ENCODE data around the gene SKA2. TPM values are rescaled to one million over a fixed set of nuclear protein-coding genes. Genes with fewer than 3 reads are reported as not detected.

SKA2 gene
- total and polyA plus RNA-seq, 10 donors: 15.4 to 38.9 (median 24.6) TPM

DNA sequence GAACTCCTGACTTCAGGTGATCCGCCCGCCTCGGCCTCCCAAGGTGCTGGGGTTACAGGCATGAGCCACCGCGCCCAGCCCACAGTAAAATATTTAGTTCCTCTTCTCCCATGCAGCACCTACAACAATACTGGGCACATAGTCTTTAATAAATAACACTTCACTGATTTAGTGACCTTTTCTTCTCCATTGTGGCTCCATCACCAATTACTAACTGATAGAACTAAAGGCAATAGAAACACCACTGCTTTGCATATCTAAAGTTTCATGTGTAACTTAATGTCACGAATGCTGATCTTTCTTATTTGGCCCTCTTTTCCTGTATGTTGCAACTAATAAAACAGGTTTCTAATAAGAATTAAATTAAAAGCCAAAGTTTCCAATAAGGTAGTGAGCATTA is 87.2 kb downstream of the SKA2 start:
- intact Hi-C loops (cut with DNase I; ENCODE audit: low total_unique reads): no loop called here
- H3K9me3 ChIP-seq: no peaks in the 10 kb centered on the region
- peaks cover 2 to 98% (median 41%) of the 10 kb centered on the region in 6 donors for H3K36me3 ChIP-seq
- no peak for DNase-seq
- H3K27me3 ChIP-seq (replicated peaks in 1 of 7): no peaks in the 10 kb centered on the region
- no peak overlapping the region for H3K27ac ChIP-seq
- no peak overlapping the region for H3K4me3 ChIP-seq
- H3K4me1 ChIP-seq: no peaks in the 10 kb centered on the region
- TF ChIP-seq POLR2A (IDR thresholded peaks at IDR 0.05) (no peak), POLR2AphosphoS5 (IDR thresholded peaks at IDR 0.05) (no peak)
- 92 to 97% (median 95%) methylated on average over 6 of the region's 6 CpGs for WGBS, 5 donors

DNA sequence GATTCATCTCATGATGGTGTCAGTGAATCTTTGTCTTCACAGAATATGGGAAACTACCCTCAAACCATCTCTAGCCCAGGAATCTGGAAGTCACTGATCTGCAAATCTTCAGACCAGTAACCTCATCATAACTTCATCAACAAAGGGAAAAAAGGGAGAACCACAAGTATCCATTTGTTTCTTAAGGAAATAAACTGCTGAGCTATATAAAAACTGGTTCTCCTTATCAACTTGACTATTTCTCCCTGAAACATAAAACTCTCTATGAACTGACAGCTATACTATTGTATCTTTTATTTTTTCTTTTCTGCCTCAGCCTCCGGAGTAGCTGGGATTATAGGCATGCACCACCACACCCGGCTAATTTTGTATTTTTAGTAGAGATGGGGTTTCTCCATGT is 87.6 kb downstream of the SKA2 start:
- no peaks in the 10 kb centered on the region for H3K4me1 ChIP-seq
- no peaks in the 10 kb centered on the region for H3K9me3 ChIP-seq
- peaks cover 2 to 98% (median 39%) of the 10 kb centered on the region in 6 donors for H3K36me3 ChIP-seq
- TF ChIP-seq POLR2A (IDR thresholded peaks at IDR 0.05) (no peak), POLR2AphosphoS5 (IDR thresholded peaks at IDR 0.05) (no peak)
- TF ChIP-seq, protein P1, sequence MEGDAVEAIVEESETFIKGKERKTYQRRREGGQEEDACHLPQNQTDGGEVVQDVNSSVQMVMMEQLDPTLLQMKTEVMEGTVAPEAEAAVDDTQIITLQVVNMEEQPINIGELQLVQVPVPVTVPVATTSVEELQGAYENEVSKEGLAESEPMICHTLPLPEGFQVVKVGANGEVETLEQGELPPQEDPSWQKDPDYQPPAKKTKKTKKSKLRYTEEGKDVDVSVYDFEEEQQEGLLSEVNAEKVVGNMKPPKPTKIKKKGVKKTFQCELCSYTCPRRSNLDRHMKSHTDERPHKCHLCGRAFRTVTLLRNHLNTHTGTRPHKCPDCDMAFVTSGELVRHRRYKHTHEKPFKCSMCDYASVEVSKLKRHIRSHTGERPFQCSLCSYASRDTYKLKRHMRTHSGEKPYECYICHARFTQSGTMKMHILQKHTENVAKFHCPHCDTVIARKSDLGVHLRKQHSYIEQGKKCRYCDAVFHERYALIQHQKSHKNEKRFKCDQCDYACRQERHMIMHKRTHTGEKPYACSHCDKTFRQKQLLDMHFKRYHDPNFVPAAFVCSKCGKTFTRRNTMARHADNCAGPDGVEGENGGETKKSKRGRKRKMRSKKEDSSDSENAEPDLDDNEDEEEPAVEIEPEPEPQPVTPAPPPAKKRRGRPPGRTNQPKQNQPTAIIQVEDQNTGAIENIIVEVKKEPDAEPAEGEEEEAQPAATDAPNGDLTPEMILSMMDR (IDR thresholded peaks at IDR 0.05 in 8 of 11, conservative IDR thresholded peaks at IDR 0.05 in 3 of 11): no peak
- H3K27ac ChIP-seq: no peak overlapping the region
- intact Hi-C loops (cut with DNase I; ENCODE audit: low total_unique reads): no loop called here
- no peaks in the 10 kb centered on the region for H3K27me3 ChIP-seq (replicated peaks in 1 of 7)
- WGBS, 5 donors: 88 to 100% (median 96%) methylated on average over 2 of the region's 2 CpGs
- no peak overlapping the region for H3K4me3 ChIP-seq
- no peak for DNase-seq

DNA sequence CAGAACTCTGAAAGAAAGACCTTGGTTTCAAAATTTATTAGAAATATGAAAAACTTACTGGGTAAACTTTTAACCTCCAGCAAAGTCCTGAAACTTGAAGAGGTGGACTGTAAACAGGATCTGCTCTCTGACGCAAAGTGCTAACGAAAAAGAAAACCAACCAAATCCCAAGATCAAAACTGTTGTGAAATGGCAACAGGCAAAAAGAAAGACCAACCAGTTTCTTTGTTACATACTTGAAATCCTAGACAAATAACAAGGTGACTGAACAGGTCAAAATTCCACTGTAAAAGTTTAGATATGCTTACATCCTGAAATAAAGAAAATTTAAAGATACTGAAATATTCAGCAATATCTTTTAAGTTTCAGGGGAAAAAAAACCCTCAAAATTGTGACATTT is 92.5 kb downstream of the SKA2 start:
- Histone ChIP-seq H3K9me3 (no peaks in the 10 kb centered on the region), H3K36me3 (peaks cover 0 to 95% (median 35%) of the 10 kb centered on the region in 6 donors), H3K4me1 (no peaks in the 10 kb centered on the region), H3K27me3 (replicated peaks in 1 of 7) (no peaks in the 10 kb centered on the region), H3K4me3 (no peak overlapping the region), H3K27ac (no peak overlapping the region)
- DNase-seq: no peak
- TF ChIP-seq POLR2AphosphoS5 (IDR thresholded peaks at IDR 0.05) (no peak), POLR2A (IDR thresholded peaks at IDR 0.05) (no peak)
- TF ChIP-seq, protein P1 (IDR thresholded peaks at IDR 0.05 in 8 of 11, conservative IDR thresholded peaks at IDR 0.05 in 3 of 11): no peak
- WGBS, 5 donors: 81 to 99% (median 94%) methylated on average over 2 of the region's 2 CpGs
- intact Hi-C loops (cut with DNase I; ENCODE audit: low total_unique reads): no loop called here

Small RNAs within 50 kb of the gene (microRNA-seq; reads per million reads assigned to microRNA genes)
- gene MIR301A (20.1 to 200 (median 30.5) reads per million in 3 donors), gene MIR454 (768 to 1,252 (median 866) reads per million in 3 donors)

Small RNAs within 50 kb of the gene (small RNA-seq; reads per million reads assigned to genes)
- gene MIR301A (8.2 to 15.5 (median 10.4) reads per million in 4 donors), gene MIR454 (15.2 to 18.5 (median 16.8) reads per million in 4 donors), gene RNU2-58P (0 to 0.07 (median 0) reads per million in 4 donors)

Other genes starting within 250 kb of the SKA2 start
- gene TRIM37, start 48.3 kb downstream of the SKA2 start, total RNA-seq: 10 to 100 TPM; 15.7 to 28.1 (median 18.0) TPM
- 1 to 10 TPM; 6.2 to 7.9 (median 7.3) TPM for gene TRIM37, start 48.3 kb downstream of the SKA2 start, polyA plus RNA-seq
- gene PRR11, start 560 bp upstream of the SKA2 start, total RNA-seq: 10 to 100 TPM in 1 of 7 donors, 1 to 10 TPM in 6; 4.2 to 15.3 (median 8.1) TPM
- gene PRR11, start 560 bp upstream of the SKA2 start, polyA plus RNA-seq: 1 to 10 TPM in 2 of 3 donors, under 1 TPM in 1; 0.61 to 2.3 (median 2.1) TPM
- 10 to 100 TPM; 12.2 to 15.1 (median 14.2) TPM for gene SMG8, start 54.8 kb upstream of the SKA2 start, total RNA-seq
- gene SMG8, start 54.8 kb upstream of the SKA2 start, polyA plus RNA-seq: 1 to 10 TPM; 3.4 to 5.6 (median 4.2) TPM
- 1 to 10 TPM; 2.0 to 5.2 (median 2.8) TPM for gene GDPD1, start 65.3 kb upstream of the SKA2 start, total RNA-seq
- under 1 TPM; 0.59 to 0.77 (median 0.68) TPM for gene GDPD1, start 65.3 kb upstream of the SKA2 start, polyA plus RNA-seq
- 10 to 100 TPM; 24.6 to 45.6 (median 36.2) TPM for gene YPEL2, start 176.5 kb upstream of the SKA2 start, total RNA-seq
- 1 to 10 TPM; 6.7 to 9.1 (median 9.0) TPM for gene YPEL2, start 176.5 kb upstream of the SKA2 start, polyA plus RNA-seq

Measured in spleen (tissue), 11 donors.